ENCODE results near the gene PROS1.
"Not testable (repeated sequence)": the region's sequence is repeated elsewhere in the genome, so short reads cannot be mapped to it uniquely, and the experiment has no call there.

GRCh38 chr3:93917546-93918029 is 56.1 kb downstream of the PROS1 start:
- TF ChIP-seq CTCF (IDR thresholded peaks at IDR 0.05; ENCODE audit: low read length); EZH2 (IDR thresholded peaks at IDR 0.05; ENCODE audit: borderline replicate concordance, low read length): not testable (repeated sequence)
